Activated T-cell treated with anti-CD3 and anti-CD28 coated beads for 48 hours (primary cell): ENCODE results near the gene EIPR1.

ENCODE experiments used
- DNase-seq: peaks from one replicate; pipeline ENCODE4 v3.0.0-alpha.2; 2020; ENCODE audit warnings: low read depth

The EIPR1 gene

DNA sequence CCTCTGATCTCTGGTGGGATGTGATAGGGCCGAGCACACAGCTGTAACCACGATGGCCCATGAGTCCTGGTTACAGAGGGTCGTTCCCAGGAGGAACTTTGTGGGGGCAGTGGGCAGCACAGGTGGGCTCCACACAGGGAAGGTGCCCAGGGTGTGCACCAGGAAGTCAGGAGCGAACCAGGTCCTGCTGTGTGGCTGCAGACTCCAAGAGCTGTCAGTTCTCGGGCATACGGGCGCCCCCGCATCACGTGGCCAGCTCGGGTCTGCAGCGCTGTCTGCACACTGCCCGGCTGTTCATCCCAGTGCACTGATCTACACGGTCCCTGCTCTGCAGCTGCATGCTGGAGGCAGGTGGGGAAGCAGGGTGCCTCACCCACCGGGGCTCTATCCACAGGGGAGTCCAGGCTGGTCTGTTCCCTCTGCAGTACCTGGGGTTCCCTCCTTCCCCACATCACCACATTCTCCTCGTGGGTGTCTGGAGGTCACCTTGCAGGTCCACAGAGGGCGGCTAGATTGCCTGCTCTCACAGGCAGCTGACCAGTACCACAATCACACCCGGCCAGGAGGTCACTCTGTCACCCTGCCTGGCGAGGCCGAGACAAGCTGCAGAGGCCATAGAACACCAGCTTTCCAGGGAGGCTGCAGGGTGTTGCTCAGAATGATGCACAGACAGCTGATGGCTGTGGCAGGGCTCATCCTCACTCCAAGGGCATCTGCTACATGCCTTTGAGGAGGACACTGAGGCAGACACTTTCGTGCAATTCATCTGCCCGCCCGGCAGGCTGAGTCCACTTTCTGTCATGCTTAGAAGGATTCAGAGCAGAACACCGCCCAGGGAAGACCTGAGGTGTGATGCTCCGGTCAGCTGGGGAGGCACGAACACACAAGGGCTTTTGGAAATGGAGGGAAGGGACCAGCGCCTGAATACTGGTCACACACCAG is 202.7 kb downstream of the EIPR1 start:
- no peak for DNase-seq

DNA sequence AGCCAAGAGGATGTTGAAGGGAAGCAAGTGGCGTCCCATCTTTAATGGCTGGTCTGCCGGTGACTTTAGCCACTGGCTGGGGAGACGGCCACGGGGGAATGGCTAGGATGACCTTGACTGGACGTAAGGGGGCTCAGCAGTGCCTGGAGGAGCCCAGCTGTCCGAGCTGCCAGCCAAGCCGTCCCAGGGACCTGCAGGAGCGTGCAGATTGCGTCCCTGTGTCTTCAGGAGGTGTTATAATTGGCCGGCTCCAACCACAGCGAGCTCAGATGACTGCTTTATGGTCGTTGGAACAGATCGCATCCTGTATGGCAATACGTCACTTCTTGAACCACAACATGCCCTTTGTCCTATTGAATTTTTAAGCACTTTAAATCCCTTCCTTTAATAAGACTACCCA is 204.6 kb downstream of the EIPR1 start:
- no peak for DNase-seq

DNA sequence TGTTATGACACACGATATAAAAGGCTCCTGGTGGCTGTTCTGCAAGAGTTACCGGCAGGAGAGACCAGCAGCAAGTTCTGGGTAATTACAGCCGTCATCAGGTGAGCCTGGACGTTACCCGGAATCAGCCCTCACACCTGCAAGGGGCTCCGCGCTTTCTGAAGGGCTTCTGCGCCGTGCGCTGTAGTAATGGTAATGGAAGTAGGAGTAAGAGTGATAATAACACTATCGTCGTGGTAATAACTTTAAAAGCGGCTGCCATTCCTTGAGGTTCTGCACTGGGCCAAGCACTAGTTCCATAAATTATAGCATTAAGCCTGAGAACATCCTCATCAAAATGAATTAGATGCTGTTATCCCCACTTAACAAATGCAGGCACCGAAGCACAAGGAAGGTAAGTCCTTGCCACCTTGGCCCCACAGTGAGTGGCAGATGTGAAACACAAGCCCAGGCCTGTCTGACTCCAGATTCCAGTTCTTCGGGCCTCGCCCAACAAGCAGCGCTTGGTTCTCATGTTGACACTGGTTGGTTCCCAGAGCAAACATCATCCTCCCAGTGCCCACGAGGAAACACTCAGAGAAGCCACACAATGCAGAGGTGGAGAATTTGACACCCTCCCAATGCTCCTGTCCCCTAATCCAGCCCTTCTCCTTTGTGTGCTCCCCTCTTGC is 205.2 kb downstream of the EIPR1 start:
- no peak for DNase-seq

DNA sequence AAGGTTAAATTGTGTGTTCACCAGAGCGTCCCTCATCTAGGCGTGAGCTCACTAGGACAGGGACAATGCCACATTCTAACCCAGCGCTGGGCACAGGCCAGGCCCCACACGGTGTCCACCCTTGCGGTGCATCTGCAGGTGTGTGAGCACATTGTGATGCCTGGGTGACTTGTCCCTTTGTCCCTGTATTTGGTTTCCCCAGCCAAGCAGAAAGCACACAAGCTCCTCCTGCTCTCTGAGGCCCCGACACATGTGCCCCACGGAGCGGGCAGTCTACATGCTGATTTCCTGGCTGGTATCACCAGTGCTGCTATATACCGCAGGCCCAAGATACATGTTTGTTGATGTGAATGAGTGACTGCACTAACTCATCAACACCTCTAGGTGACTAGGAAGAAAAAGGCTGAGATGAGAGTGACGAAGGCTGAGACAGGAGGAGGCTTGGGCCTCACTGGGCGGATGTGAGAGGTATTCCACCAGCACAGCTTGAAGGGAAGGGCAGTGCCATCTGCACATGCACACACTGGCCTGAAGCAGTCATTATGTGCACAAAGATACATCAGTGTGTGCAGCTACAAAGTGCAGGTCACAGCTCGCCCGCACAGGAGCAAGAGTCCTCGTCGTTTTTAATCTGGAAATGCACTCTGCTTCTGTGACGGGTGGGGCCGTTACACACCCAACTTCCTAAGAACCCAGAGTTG is 205.9 kb downstream of the EIPR1 start:
- DNase-seq = no peak

DNA sequence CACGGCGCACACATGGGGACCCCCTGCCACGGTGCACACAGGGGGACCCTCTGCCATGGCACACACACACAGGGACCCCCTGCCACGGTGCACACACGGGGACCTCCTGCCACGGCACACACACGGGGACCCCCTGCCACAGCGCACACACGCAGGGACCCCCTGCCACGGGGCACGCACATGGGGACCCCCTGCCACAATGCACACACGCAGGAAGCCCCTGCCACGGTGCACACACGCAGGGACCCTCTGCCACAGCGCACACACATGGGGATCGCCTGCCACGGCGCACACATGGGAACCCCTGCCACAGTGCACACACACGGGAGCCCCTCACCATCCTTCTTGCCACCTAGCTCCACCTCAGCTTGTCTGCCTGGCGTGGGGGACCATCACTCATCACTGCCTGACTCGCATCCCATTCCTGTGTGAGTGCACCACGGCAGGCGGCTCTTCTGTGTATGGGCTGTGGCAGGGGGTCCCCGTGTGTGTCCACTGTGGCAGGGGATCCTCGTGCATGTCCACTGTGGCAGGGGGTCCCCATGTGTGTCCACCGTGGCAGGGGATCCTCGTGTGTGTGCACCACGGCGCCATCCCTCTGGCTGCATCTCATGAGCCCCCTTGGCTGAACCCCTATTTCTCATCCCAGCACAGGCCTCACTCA is 206.7 kb downstream of the EIPR1 start:
- DNase-seq = no peak

DNA sequence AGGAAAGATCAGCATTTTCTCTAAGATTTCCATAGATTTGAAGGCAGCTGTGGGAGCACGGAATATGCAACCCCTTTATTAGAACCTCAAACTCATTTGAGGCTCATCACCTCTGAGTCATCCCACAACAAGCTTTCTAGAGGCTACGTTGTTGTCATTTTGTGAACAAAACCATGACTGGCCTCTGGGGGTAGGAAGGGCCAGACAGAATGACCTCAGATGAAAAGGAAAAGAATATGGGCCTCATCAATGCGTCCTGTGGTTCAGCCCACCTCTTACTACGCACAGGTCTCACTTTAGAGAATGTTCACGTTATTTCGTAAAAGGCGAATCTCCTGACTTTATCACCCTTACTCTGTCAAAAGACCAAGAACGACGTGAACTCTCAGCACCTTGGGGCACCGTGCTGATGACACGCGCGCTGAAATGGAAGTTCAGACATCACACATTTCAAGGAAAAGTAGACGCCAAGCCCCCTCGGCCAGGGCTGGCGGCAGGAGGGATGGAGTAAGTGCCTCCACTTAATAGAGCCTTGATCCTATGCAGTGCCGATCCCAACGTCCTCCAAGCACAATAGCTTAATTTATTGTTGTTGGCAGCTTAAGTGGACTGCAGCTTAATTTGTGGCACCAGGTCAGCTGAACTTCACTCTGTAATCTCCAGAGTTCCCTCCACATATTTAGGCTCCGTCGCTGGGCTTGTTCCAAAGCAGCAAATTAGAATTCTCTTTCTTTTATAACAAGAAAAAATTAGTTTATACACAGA is 208.3 kb downstream of the EIPR1 start:
- no peak for DNase-seq

DNA sequence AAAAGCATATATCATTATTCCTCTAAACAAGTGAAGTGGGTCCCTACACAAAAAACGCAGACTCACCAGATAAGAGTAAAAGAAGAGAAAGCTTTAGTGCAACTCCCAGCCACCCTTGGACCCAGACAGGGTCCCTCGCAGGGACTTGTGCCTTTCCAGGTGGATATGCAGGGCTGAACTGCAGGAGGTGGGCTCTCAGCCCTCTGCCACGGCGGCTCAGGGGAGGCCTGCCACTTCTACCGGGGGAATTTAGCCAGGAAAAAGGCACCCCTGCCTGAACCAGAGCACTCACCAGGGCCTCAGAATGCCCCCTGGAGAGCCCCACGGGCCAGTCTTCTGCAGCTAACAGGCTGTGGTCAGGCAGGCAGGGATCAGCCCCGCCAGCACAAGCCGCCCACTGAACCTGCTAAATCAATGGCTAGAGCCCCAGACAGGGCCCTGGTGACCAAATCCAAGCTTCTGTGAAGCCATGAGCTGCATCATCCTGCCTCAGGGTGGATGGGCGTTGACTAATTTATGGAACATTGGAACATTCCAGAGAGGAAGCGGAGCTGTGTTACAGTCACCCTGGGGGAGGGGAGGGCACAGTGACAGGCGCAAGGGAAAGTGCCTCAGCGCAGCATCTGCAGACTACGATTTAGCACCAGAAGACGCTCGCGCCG is 209.3 kb downstream of the EIPR1 start:
- DNase-seq = no peak

DNA sequence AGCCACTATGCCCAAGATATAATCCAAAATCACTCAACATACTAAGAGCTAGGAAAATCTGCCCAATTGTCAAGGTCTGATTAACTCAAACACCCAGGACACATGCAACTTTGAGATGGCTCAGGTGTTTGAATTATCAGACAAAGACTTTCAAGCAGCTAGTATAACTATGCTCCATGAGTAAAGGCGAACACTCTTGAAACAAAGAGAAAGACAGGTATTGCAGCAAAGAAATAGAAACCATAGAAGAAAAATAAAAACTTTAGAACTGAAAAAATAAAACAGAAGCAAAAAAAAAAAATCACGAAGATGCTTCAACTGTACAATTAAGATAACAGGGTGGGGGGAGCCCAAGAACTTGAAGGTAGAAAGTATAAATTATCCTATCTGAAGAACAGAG is 214.2 kb downstream of the EIPR1 start:
- no peak for DNase-seq

DNA sequence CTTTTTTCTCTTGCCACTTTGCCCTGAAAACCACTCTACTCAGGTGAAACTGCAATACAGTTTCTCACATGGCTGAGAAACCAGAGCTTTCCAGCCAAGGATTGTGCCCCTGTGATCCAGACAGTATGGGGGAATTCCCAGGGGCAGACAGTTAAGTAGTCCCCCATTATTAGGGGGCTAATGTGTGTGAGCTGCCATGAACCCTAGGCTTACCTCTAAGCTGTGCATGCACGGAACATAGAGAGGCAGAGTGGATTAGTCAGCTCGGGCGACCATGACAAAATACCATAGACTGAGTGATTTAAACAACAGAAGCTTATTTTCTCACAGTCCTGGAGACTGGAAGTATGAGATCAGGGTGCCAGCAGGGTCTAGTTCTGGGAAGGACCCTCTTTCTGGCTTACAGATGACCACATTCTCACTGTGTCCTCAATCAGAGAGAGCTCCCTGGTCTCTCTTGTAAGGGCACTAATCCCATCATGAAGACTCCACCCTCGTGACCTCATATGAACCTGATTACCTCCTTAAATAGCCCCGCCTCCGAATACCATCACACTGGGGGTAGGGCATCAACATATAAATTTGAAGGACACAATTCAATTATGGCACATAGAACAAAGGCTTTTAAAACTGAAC is 215.1 kb downstream of the EIPR1 start:
- DNase-seq = no peak

DNA sequence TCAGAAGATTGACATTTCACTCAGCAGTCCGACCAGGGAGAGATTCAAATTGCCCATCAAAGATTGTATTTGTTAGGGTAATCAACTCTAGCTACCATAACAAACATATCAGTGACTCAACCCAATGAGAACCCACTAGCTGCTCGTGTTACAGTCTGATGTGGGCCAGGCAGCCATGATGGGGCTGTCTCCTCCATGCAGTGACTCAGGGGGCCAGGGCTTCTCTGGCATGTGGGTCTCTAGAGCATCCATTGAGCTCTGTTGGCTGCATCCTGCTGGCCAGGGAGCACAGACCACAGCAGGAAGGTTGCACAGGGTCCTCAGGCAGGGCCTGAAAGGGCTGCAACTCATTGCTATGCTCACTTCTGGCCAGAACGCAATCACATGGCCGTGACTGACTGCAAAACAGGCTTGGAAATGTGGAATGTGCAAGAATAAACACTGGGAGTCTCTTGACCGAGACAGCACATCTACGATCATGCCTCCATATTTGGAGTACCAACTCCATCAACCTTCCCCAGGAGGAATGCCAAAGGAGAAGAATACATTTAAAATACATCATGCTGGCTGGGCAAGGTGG is 216.8 kb downstream of the EIPR1 start:
- DNase-seq = no peak

DNA sequence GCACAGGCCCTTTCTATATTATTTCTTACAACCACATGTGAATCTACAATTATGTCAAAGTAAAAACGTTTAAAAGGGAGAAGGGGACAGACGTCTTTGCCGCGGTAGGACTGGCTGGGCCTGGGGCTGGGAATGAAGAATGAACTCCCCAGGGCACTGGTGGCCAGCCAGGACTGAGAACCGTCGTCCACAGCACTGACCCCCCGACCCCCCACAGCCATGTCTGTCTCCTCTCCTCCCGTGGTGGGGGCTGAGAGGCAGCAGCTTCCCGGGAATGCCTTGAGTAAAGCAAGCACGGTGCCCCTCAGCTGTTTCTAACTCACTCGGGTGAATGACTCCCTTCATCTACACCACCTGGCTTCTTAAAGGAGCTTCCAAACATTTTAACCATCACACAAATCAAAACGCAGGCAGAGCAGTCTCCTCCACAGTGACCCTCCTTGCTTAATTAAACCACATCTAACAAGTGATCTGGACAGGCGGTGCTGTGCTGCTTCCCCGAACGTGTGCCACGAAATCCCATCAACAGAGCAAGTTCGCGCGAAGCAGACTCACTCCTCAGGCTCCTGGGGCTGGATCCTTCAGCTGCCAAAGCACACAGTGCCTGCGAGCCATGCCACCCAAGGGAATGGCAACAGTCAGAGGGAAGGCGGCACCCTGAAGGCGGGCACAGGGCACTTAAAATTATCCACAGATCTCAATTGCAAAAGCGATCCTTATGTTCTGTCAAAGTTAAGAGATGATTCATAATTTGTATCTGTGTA is 217.7 kb downstream of the EIPR1 start:
- no peak for DNase-seq

DNA sequence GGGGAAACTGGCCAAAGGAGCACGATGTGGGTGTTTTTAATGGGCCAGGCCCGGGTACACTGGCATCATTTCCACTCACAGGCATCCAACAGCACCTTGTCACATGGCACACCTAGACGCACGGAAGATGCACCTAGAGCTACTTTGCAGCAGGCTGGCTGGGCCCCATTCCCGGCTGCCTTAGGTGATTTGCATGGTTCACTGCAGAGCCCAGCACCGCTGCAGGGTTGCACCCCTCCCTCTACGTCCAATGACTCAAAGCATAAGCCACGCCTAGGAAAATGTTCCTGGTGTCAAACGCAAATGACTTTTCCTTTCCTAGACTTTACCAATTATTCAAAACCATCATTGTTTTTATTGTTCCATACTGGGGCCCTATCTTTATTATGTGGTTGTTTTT is 222.9 kb downstream of the EIPR1 start:
- DNase-seq = no peak

DNA sequence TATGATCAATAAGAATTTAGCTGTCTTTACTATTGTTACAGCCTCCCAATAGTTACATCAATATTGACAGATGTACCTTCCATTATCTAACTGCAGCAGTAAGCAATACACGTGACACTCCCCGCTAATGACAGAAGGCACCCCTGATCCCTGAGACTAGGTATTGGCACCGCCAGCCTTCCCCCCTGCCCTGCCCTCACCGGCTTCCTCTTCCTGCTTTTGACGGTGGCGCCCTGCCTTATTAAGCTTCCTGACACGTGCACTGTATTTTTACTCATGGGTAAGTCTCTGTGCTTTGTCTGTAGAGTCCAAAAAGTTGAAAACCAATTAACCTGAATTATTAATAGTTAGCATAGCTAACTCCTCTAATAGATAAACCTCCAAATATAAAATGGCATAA is 223.5 kb downstream of the EIPR1 start:
- DNase-seq = no peak

DNA sequence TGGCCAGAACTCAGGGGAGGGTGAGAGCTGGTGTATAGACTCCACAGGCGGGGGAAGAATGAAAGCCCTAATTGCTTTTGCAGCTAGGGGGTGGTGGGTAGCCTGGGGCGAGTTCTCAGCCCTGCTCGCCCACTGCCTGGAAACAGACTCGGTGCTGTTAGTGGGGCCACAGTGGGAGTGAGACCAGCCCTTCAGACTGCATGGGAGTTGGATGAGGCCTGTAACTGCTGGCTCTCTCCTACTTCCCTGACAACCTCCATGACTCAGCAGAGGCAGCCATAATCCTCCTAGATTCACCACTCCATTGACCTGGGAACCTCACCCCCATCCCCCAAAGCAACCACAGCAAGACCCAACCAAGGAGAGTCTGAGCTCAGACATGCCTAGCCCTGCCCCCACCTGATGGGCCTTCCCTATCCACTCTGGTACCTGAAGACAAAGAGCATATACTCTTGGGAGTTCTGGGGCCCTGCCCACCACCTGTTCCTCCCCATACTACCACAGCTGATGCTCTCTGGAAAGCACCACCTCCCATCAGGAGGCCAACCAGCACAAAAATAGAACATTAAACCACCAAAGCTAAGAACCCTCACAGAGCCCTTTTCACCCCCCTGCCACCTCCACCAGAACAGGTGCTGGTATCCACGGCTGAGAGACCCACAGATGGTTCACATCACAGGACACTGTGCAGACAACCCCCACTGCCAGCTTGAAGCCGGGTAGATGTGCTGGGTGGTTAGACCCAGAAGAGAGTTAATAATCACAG is 226.3 kb downstream of the EIPR1 start:
- no peak for DNase-seq

DNA sequence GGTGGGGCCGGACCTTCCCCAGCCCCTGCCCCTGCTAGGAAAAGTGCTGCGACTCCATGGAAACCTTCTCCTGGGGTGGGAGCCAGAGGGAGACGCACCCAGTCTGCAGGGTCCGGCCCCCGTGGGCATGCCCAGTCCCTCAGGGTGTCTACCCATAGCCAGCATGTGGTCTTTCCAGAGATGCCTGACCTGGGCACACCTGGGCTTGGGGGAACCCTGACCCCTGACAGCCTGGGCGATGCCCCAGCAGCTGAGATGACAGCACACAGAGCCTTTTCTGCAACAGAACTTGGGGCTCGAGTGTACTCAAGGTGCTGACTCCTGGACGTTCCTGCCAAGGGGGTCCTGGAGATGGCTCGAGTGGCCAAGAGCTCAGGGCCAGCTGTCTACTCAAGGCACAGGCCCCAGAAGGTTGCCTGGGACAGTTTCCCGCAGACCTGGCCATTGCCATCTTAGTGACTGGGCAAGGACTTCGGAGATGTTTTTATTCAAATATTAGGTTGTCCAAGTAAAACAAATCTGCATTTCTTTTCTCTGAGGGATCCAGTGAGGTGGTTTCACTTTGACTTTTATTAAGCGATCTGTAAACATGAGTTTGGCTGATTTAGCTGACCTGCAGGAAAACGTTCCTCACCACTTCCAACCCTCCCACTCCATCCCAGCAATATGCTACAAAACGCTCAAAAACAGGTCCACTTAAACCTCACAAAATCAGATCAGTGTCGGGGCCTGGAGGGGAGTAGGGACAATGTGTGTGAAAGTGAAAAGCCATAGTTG is 228.0 kb downstream of the EIPR1 start:
- no peak for DNase-seq

DNA sequence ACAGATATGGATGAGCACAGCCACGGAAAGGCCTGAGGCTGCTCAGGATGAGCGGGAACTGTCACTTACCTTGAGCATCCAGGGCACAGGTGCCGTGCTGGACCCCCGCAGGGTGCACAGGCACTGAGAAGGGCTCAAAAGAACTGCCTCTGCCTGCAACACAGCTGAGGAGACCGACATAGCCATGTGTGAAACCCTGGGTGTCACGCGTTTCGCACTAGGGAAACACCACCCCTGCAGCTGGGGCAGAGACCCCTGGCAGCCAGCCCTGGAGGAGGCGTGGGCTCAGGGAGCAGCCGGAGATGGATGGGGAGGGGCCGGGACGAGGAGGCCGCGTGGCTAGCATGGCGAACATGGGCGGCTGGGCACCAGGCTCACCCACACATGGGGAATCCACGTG is 228.9 kb downstream of the EIPR1 start:
- DNase-seq = no peak

DNA sequence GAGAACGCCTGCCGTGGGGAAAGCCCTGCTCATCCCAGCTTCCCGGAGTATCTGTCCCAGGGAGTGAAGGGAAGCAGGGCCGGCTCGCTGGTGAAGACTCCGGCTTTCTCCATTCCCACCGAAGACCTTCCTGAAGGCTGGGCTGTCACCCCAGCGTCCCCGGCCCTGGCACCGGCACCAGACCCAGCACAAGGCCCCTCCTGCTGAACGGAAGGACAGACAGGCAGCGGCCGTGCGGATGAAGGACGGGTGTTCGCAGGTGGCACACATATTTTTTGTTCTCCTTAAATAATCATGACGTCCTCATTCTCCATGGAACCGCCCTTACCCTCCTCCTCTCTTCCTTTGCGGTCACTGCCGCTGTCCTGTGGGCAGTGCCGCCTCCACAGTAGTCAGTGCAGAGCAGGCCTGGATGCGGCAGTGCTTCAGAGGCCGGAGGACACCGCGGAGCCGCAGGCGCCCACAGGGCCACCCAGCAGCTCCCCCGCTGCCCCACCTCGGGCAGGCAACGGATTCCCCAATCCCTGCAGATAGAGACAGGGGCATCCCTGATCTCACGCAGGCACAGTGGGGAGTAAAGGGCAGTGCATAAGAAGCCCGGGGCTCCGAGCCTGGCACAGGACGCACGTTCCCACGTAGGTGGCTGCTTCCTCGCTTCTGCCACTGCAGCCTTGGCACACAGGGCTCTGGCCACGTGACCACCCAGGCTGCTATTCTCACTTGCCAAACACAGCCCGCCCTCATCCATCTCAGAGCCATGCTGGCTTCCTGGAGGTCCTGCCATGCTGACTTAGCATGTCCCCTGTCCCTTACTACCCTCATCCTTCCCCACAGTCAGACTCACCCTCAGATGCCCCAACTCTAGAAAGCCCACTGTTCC is 229.7 kb downstream of the EIPR1 start:
- DNase-seq = no peak
